ENCODE measurements around the gene ERAP2.

DNA sequence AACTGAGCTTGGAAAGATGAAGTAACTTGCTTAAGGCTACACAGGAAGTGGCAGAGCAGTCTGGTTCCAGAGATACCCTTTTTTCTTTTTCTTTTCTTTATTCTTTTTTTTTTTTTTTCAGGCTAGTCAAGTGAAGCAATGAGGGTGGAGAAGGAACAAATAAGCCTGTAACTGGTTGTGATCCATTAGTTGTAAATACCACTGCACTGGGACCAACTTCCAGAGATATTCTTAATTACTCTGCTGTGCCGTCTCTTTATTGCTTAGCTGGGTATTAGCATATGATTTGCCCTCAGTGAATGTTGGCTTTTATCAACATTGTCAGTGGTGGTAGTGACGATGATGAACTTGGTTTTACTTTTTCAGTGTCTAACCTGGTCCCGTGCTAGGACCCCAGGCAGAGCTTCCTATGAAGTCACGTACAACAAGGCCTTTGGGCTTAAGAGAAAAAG is 86.3 kb downstream of the ERAP2 start:
- TF ChIP-seq CTCF (conservative IDR thresholded peaks at IDR 0.05 in 1 of 2, IDR thresholded peaks at IDR 0.05 in 1 of 2; ENCODE audit: extremely low read depth in 1 of 2, insufficient read depth in 1 of 2, low read depth in 1 of 2, low read length in 2 of 2) (no peak), EZH2 (IDR thresholded peaks at IDR 0.05; ENCODE audit: borderline replicate concordance, low read length) (no peak)

Data from mammary epithelial cell (primary cell).